CD14-positive monocyte (primary cell): ENCODE results near the gene CCR8. TPM values are rescaled to one million over a fixed set of nuclear protein-coding genes. Genes with fewer than 3 reads are reported as not detected.

ENCODE experiments used
- DNase-seq, 3 donors: peaks; one replicate each; pipeline ENCODE4 v3.0.0-alpha.2; 2011 to 2022
- H2AFZ ChIP-seq: 2 replicates; pipeline ENCODE4 v1.6.0; 2012; ENCODE audit warnings: mild to moderate bottlenecking, low read depth, low read length, inconsistent platforms; ENCODE audit not compliant: insufficient read depth, poor library complexity, severe bottlenecking
- H3K27ac ChIP-seq, 2 donors: 1 replicate in 1 of 2; 2 replicates in 1 of 2; pipeline ENCODE4 v1.5.1; 2012 to 2013; ENCODE audit warnings: low read length in 2 of 2, control low read depth in 1 of 2, inconsistent platforms in 1 of 2, low read depth in 1 of 2, mild to moderate bottlenecking in 1 of 2
- H3K27me3 ChIP-seq, 2 donors: one replicate each; pipeline versions ENCODE4 v1.6.0 to v1.6.1; 2011 to 2013; ENCODE audit warnings: low read length in 2 of 2; ENCODE audit not compliant: control insufficient read depth in 2 of 2, insufficient read depth in 2 of 2
- H3K36me3 ChIP-seq, 2 donors: replicated peaks in 1 of 2; 1 replicate in 1 of 2; 2 replicates in 1 of 2; pipeline versions ENCODE4 v1.5.1 to v1.6.1; 2012 to 2013; ENCODE audit warnings: low read length in 2 of 2, control low read depth in 1 of 2, inconsistent platforms in 1 of 2, mild to moderate bottlenecking in 1 of 2; ENCODE audit not compliant: insufficient read depth in 2 of 2, control insufficient read depth in 1 of 2
- H3K4me1 ChIP-seq, 2 donors: 1 replicate in 1 of 2; 2 replicates in 1 of 2; pipeline versions ENCODE4 v1.5.1 to v1.6.1; 2012 to 2013; ENCODE audit warnings: low read length in 2 of 2, control low read depth in 1 of 2, inconsistent platforms in 1 of 2, mild to moderate bottlenecking in 1 of 2, moderate library complexity in 1 of 2; ENCODE audit not compliant: insufficient read depth in 2 of 2, control insufficient read depth in 1 of 2
- H3K4me2 ChIP-seq: replicated peaks from 2 replicates; pipeline ENCODE3; 2012; ENCODE audit warnings: low read length, moderate library complexity, mild to moderate bottlenecking; ENCODE audit not compliant: poor library complexity, severe bottlenecking; ENCODE audit errors: extremely low read depth
- H3K4me3 ChIP-seq, 3 experiments: fragments of 200-600 bp in 1 of 3; sonication (generic) in 1 of 3; replicated peaks in 1 of 3; 1 replicate in 2 of 3; 2 replicates in 1 of 3; pipeline ENCODE4 v1.5.1; 2011 to 2013; ENCODE audit warnings: low read length in 3 of 3, mild to moderate bottlenecking in 3 of 3, control low read depth in 2 of 3, low read depth in 2 of 3, inconsistent platforms in 1 of 3, moderate library complexity in 1 of 3
- H3K79me2 ChIP-seq: 2 replicates; pipeline ENCODE4 v1.6.0; 2012; ENCODE audit warnings: mild to moderate bottlenecking, control low read depth, inconsistent platforms, low read length, moderate library complexity; ENCODE audit not compliant: insufficient read depth
- H3K9ac ChIP-seq: 2 replicates; pipeline ENCODE4 v1.6.0; 2017; ENCODE audit warnings: low read length, mild to moderate bottlenecking; ENCODE audit not compliant: insufficient read depth, poor library complexity, severe bottlenecking
- H3K9me3 ChIP-seq, 2 donors: replicated peaks in 1 of 2; 1 replicate in 1 of 2; 2 replicates in 1 of 2; pipeline versions ENCODE4 v1.5.1 to v1.6.1; 2012 to 2013; ENCODE audit warnings: low read length in 2 of 2, control low read depth in 1 of 2; ENCODE audit not compliant: control insufficient read depth in 1 of 2, insufficient read depth in 1 of 2
- H4K20me1 ChIP-seq: 2 replicates; pipeline ENCODE4 v1.6.0; 2012; ENCODE audit warnings: mild to moderate bottlenecking, low read length, control low read depth, moderate library complexity; ENCODE audit not compliant: insufficient read depth
- H3K27ac Mint-ChIP-seq, 7 donors: one replicate each; pipeline ENCODE4 v1.8.0; 2020; ENCODE audit warnings: mild to moderate bottlenecking in 7 of 7, mixed read lengths in 7 of 7, moderate library complexity in 6 of 7, inconsistent platforms in 2 of 7
- H3K27me3 Mint-ChIP-seq, 3 donors: one replicate each; pipeline ENCODE4 v1.8.0; 2021 to 2022; ENCODE audit warnings: low read depth in 3 of 3, mild to moderate bottlenecking in 3 of 3, mixed read lengths in 3 of 3, moderate library complexity in 3 of 3, inconsistent platforms in 1 of 3
- H3K36me3 Mint-ChIP-seq, 2 donors: one replicate each; pipeline ENCODE4 v1.8.0; 2020; ENCODE audit warnings: mixed read lengths in 2 of 2, inconsistent platforms in 1 of 2, mild to moderate bottlenecking in 1 of 2
- H3K4me1 Mint-ChIP-seq: one replicate; pipeline ENCODE4 v1.8.0; 2020; ENCODE audit warnings: mild to moderate bottlenecking, mixed read lengths
- H3K4me3 Mint-ChIP-seq, 2 donors: one replicate each; pipeline ENCODE4 v1.8.0; 2020; ENCODE audit warnings: mild to moderate bottlenecking in 2 of 2, mixed read lengths in 2 of 2, moderate library complexity in 1 of 2
- H3K9me3 Mint-ChIP-seq, 7 donors: one replicate each; pipeline ENCODE4 v1.8.0; 2020 to 2022; ENCODE audit warnings: mixed read lengths in 7 of 7, mild to moderate bottlenecking in 6 of 7, moderate library complexity in 6 of 7, inconsistent platforms in 2 of 7
- CTCF ChIP-seq: fragments of 200-600 bp; IDR thresholded peaks from one replicate; pipeline ENCODE4 v1.8.0; 2022; ENCODE audit warnings: antibody characterized with exemption, mild to moderate bottlenecking
- intact Hi-C, 2 donors: fragments of 100-400 bp; cut with micrococcal nuclease; formaldehyde crosslinking; loops; one replicate each; pipeline versions ENCODE4 v1.15.0 to v1.15.1; 2023
- polyA plus RNA-seq, 3 donors: library from polyadenylated mRNA; depleted of rRNA in 1 of 3; unstranded in 2 of 3; stranded (reverse) in 1 of 3; fragments of 300-500 nt in 2 of 3; fragments of >200 nt in 1 of 3; fragmentation: Illumina TruSeq in 2 of 3; gene quantifications; 1 replicate in 2 of 3; 2 replicates in 1 of 3; pipeline ENCODE4 v1.2.3, GENCODE V29; 2012 to 2021

CCR8 gene
- polyA plus RNA-seq, 3 donors: not detected

- peaks cover under 1 to 4% (median 1%) of the 10 kb centered on the region in 3 donors for H3K27me3 Mint-ChIP-seq
- TF ChIP-seq CTCF: no peak
- Histone ChIP-seq H3K27ac (no peak overlapping the region), H2AFZ (no peak overlapping the region), H3K9ac (no peak overlapping the region), H3K9me3 (no peaks in the 10 kb centered on the region), H3K4me2 (no peak overlapping the region), H4K20me1 (no peaks in the 10 kb centered on the region), H3K4me3 (no peak overlapping the region), H3K79me2 (no peaks in the 10 kb centered on the region), H3K27me3 (no peaks in the 10 kb centered on the region), H3K4me1 (no peaks in the 10 kb centered on the region), H3K36me3 (no peaks in the 10 kb centered on the region)
- peaks cover 0 to 6% (median 0%) of the 10 kb centered on the region in 7 donors for H3K9me3 Mint-ChIP-seq
- no peak for DNase-seq
- no peaks in the 10 kb centered on the region for H3K36me3 Mint-ChIP-seq
- intact Hi-C loops: no loop called here
- no peaks in the 10 kb centered on the region for H3K4me1 Mint-ChIP-seq
- H3K27ac Mint-ChIP-seq: no peak overlapping the region
- no peak overlapping the region for H3K4me3 Mint-ChIP-seq
Observed at GRCh38 chr3:39343760-39344159, 14.3 kb downstream of the CCR8 start.

- H3K4me3 ChIP-seq: no peak overlapping the region
- no peak overlapping the region for H3K9ac ChIP-seq
- no peaks in the 10 kb centered on the region for H4K20me1 ChIP-seq
- Mint-ChIP-seq H3K27me3 (peaks cover 0 to 2% (median 0%) of the 10 kb centered on the region in 3 donors), H3K9me3 (no peaks in the 10 kb centered on the region), H3K27ac (no peak overlapping the region), H3K4me3 (no peak overlapping the region), H3K36me3 (no peaks in the 10 kb centered on the region), H3K4me1 (no peaks in the 10 kb centered on the region)
- no peak for TF ChIP-seq CTCF
- H2AFZ ChIP-seq: no peak overlapping the region
- DNase-seq: no peak
- H3K27me3 ChIP-seq: no peaks in the 10 kb centered on the region
- no peaks in the 10 kb centered on the region for H3K36me3 ChIP-seq
- no peak overlapping the region for H3K4me2 ChIP-seq
- intact Hi-C loops: no loop called here
- H3K27ac ChIP-seq: no peak overlapping the region
- no peaks in the 10 kb centered on the region for H3K9me3 ChIP-seq
- H3K4me1 ChIP-seq: no peaks in the 10 kb centered on the region
- H3K79me2 ChIP-seq: no peaks in the 10 kb centered on the region
Observed at GRCh38 chr3:39344746-39345344, 15.3 kb downstream of the CCR8 start.
